Measurements from ENCODE around the gene FIGN.

Gene FIGN

GRCh38 chr2:163735685-163736432 is at the start of gene FIGN:
Gene FIGN, minus strand, starts transcription at chr2:163736008. Its CDS starts 1,081 bp downstream, at chr2:163734927.
- H3K9me3 ChIP-seq (ENCODE audit: low read length) = no peaks in the 10 kb centered on the region
- H3K9me2 ChIP-seq (ENCODE audit: low read depth, low read length) = no peaks in the 10 kb centered on the region
- no peaks in the 10 kb centered on the region for H3F3A ChIP-seq (ENCODE audit: insufficient read depth, low read length)
- TF ChIP-seq EZH2 (IDR thresholded peaks at IDR 0.05; ENCODE audit: borderline replicate concordance, low read length) (no peak), CTCF (IDR thresholded peaks at IDR 0.05; ENCODE audit: low read length) (no peak)
- H3K27me3 ChIP-seq (ENCODE audit: insufficient read depth, low read length) = no peaks in the 10 kb centered on the region
- H3K36me3 ChIP-seq (ENCODE audit: insufficient read depth, low read length) = no peaks in the 10 kb centered on the region
- no peaks in the 10 kb centered on the region for H4K20me1 ChIP-seq (ENCODE audit: insufficient read depth, low read length)
- no peak within 1 kb of the TSS for H3K4me3 ChIP-seq (ENCODE audit: low read depth, low read length, poor library complexity, severe bottlenecking)
- no peaks in the 10 kb centered on the region for H3K79me2 ChIP-seq (ENCODE audit: insufficient read depth, low read length)
- H3K9ac ChIP-seq (ENCODE audit: low read length) = no peak within 1 kb of the TSS
- H3K4me2 ChIP-seq (ENCODE audit: low read length) = no peak within 1 kb of the TSS
- no peaks in the 10 kb centered on the region for H3K4me1 ChIP-seq (ENCODE audit: insufficient read depth, low read length, severe bottlenecking)
- no peak within 1 kb of the TSS for H2AFZ ChIP-seq (ENCODE audit: low read length)
- no peak within 1 kb of the TSS for H3K27ac ChIP-seq (ENCODE audit: low read depth, low read length, poor library complexity, severe bottlenecking)

- Histone ChIP-seq H3K4me1 (ENCODE audit: insufficient read depth, low read length, severe bottlenecking) (no peaks in the 10 kb centered on the region), H3K27me3 (ENCODE audit: insufficient read depth, low read length) (no peaks in the 10 kb centered on the region), H3K4me3 (ENCODE audit: low read depth, low read length, poor library complexity, severe bottlenecking) (no peak overlapping the region), H3K4me2 (ENCODE audit: low read length) (no peak overlapping the region), H3K79me2 (ENCODE audit: insufficient read depth, low read length) (no peaks in the 10 kb centered on the region), H4K20me1 (ENCODE audit: insufficient read depth, low read length) (no peaks in the 10 kb centered on the region), H3K27ac (ENCODE audit: low read depth, low read length, poor library complexity, severe bottlenecking) (no peak overlapping the region), H3F3A (ENCODE audit: insufficient read depth, low read length) (no peaks in the 10 kb centered on the region), H3K9me3 (ENCODE audit: low read length) (no peaks in the 10 kb centered on the region), H3K9me2 (ENCODE audit: low read depth, low read length) (no peaks in the 10 kb centered on the region), H3K9ac (ENCODE audit: low read length) (no peak overlapping the region), H2AFZ (ENCODE audit: low read length) (no peak overlapping the region), H3K36me3 (ENCODE audit: insufficient read depth, low read length) (no peaks in the 10 kb centered on the region)
- TF ChIP-seq CTCF (IDR thresholded peaks at IDR 0.05; ENCODE audit: low read length) (no peak), EZH2 (IDR thresholded peaks at IDR 0.05; ENCODE audit: borderline replicate concordance, low read length) (no peak)
These were observed 49.4 kb upstream of the FIGN start for GRCh38 chr2:163785162-163785561.

- H3K4me2 ChIP-seq (ENCODE audit: low read length) = no peak overlapping the region
- no peaks in the 10 kb centered on the region for H3K9me3 ChIP-seq (ENCODE audit: low read length)
- H3K27ac ChIP-seq (ENCODE audit: low read depth, low read length, poor library complexity, severe bottlenecking) = no peak overlapping the region
- H3F3A ChIP-seq (ENCODE audit: insufficient read depth, low read length) = no peaks in the 10 kb centered on the region
- H3K27me3 ChIP-seq (ENCODE audit: insufficient read depth, low read length) = no peaks in the 10 kb centered on the region
- H2AFZ ChIP-seq (ENCODE audit: low read length) = no peak overlapping the region
- no peaks in the 10 kb centered on the region for H3K36me3 ChIP-seq (ENCODE audit: insufficient read depth, low read length)
- no peaks in the 10 kb centered on the region for H3K79me2 ChIP-seq (ENCODE audit: insufficient read depth, low read length)
- H4K20me1 ChIP-seq (ENCODE audit: insufficient read depth, low read length) = no peaks in the 10 kb centered on the region
- no peak overlapping the region for H3K4me3 ChIP-seq (ENCODE audit: low read depth, low read length, poor library complexity, severe bottlenecking)
- no peaks in the 10 kb centered on the region for H3K4me1 ChIP-seq (ENCODE audit: insufficient read depth, low read length, severe bottlenecking)
- no peaks in the 10 kb centered on the region for H3K9me2 ChIP-seq (ENCODE audit: low read depth, low read length)
- H3K9ac ChIP-seq (ENCODE audit: low read length) = no peak overlapping the region
- no peak for TF ChIP-seq EZH2 (IDR thresholded peaks at IDR 0.05; ENCODE audit: borderline replicate concordance, low read length)
These were observed 44.3 kb upstream of the FIGN start for GRCh38 chr2:163779970-163780597.
